COLO668 (cell line): Measurements from ENCODE around the gene ZBTB34.

Experiments
- DNase-seq: peaks from one replicate; lab custom pipeline; 2025; ENCODE audit not compliant: unreplicated experiment; lab: John Stamatoyannopoulos, UW

The ZBTB34 gene

DNA sequence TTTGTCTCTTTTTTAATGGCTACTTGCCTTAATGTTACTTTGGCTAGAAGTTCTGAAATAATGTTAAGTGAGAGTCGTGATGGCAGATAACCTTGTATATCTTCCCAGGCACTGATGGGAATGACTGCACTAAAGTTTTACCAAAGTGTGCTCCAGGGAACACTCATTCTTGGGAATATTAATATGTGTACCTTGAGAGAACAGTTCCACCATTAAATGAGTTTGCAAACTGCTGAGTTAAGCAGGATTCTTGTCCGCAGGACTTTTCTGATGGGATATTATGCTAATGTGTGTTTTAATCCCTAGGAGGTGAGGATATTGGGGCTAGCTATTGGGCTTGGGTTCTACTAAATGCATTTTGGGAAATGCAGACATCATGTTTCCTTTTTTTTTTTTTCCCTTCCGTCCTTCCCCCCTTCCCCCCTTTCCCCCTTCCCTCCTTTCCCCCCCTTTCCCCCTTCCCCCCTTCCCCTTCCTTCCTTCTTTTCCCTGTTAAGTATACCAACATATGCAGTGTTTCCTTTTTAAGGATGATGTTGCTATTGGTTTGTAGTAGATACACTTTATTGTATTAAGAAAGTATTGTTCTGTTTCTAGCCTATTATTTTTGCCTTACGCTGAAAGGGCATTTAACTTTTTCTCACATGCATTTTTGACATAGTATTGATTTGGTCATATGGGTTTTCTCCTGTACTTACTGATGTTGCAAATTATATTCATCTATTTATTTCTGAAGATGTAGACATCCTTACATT is 15.5 kb downstream of the ZBTB34 start:
- no peak for DNase-seq

DNA sequence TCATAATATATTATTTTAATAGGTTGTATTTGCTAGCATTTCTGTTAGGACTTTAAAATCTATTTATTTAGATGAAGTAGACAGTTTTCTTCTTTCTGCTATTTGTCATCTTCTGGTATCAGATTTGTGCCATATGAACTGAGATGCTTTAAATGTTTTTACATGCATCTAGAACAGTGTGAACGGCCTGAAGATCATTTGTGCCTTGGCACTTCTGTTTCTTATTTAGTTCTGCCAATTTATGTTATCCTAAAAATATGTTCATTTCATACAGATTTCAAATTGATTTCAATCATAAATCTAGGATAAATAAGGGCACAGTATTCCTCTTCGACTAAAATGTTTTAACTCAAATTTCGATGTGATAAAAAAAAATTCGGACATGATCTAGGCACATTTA is 16.1 kb downstream of the ZBTB34 start:
- no peak for DNase-seq

GRCh38 chr9:126877418-126877817 is 17.0 kb downstream of the ZBTB34 start:
- DNase-seq: no peak

- DNase-seq: no peak
Measured at GRCh38 chr9:126879288-126879687, 18.8 kb downstream of the ZBTB34 start.

DNA sequence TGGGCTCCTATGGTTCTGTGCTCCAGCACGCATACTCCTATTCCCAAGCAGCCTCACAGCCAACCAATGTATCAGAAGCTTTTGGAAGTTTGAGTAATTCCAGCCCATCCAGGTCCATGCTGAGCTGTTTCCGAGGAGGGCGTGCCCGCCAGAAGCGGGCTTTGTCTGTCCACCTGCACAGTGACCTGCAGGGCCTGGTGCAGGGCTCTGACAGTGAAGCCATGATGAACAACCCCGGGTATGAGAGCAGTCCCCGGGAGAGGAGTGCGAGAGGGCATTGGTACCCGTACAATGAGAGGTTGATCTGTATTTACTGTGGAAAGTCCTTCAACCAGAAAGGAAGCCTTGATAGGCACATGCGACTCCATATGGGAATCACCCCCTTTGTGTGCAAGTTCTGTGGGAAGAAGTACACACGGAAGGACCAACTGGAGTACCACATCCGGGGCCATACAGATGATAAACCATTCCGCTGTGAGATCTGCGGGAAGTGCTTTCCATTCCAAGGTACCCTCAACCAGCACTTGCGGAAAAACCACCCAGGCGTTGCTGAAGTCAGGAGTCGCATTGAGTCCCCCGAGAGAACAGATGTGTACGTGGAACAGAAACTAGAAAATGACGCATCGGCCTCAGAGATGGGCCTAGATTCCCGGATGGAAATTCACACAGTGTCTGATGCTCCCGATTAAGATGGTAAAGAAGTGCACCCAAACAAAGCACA is 19.9 kb downstream of the ZBTB34 start:
- DNase-seq: no peak

DNA sequence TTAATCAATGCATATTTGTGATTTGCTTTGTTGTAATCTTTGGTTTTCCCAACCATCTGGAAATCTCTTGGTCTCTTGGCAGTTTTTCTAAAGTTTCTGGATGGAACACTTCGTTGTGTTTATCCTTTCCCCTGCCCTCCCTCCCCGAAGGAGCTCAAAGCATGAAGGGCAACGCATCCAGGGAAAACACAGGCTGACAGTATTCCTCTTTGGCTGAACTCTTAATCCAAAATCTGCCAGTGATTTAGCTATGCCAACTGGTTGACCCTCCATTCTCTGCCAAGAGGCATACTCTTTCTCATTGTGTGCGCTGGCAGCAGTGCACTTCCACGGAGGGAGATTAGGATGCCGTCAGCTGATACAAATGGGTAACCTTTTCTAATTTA is 20.5 kb downstream of the ZBTB34 start:
- DNase-seq: no peak

DNA sequence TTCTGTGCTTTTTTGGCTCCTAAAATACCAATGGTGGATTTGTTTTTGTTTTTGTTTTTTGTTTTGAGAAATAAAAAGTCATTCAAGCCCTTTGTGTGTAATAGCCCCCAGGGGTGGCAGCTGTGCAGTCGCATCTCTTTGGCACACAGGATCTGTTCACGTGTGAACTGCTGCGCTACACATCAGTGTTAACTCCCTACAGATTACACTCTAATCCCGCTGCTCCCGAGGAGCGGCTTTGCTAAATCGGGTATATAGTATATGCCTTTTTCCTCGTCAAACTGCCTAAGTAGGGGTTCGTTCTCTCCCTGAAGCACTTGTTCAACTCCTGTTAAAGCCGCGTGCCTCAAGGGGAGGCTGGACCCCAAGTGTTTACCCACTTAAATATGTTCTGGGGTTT is 22.3 kb downstream of the ZBTB34 start:
- DNase-seq: no peak

DNA sequence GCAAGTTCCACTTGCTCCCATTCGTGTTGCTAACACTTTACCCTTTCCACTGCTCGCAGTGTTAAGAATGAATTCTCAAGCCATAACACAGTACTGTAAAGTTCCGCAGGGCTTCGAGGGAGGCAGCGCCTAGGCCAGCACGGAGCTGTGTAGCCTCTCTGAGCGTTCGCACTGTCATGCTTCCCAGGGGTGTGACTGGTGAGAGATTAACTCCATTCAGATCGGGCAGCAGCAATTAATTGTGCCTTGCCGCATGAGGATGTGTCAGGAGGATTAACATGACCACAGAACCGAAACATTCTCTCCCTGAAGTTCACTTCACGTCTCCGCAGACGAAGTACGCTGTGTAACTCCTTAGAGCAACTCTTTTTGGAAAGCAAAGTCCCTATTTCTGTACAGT is 23.2 kb downstream of the ZBTB34 start:
- DNase-seq: no peak

GRCh38 chr9:126885131-126885641 is 24.7 kb downstream of the ZBTB34 start:
- no peak for DNase-seq

- no peak for DNase-seq
Measured at GRCh38 chr9:126886034-126886822, 25.8 kb downstream of the ZBTB34 start.

DNA sequence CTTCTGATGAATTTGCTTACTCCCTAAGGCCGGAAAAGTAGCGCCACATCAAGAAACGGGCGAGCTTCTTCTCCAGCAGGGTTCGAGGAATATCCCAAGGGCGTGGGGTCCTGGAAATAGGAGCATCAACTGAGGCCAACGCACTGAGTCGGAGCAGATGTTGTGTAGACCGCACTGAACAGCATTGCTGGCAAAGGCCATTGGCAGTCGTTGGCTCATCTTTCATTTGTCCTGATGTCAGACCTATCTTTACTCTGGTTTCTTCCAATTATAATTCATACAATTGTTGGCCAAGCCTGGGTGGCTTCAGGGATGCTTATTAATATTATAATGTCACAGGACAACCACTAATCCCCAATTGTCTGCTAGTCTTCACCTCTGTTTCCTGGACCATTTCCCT is 26.5 kb downstream of the ZBTB34 start:
- DNase-seq: no peak

- no peak for DNase-seq
Measured at GRCh38 chr9:126891676-126892075, 31.2 kb downstream of the ZBTB34 start.

- DNase-seq: no peak
Measured at GRCh38 chr9:126893079-126893478, 32.6 kb downstream of the ZBTB34 start.

GRCh38 chr9:126894052-126894603 is 33.7 kb downstream of the ZBTB34 start:
- DNase-seq: no peak

GRCh38 chr9:126902210-126902609 is 41.8 kb downstream of the ZBTB34 start:
- no peak for DNase-seq

GRCh38 chr9:126904586-126904985 is 44.1 kb downstream of the ZBTB34 start:
- DNase-seq: no peak

DNA sequence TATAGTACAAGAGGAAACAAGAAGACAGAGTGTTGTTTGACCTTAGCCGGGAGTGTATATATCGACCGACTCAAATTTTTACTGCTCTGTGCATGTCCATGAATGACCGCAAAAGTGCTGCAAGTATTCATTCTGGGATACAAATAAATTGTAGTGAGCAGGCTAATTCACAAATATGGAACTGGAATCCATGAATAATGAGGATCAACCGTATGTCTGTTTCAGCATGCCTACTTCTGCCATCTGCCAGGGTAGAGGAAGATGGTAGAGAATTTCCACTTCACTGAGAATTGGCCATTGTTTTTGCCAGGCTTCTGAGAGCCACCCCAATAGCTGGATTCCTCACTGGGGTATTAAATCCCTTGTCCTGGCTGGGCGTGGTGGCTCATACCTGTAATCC is 45.7 kb downstream of the ZBTB34 start:
- DNase-seq: no peak

GRCh38 chr9:126907058-126907457 is 46.6 kb downstream of the ZBTB34 start:
- DNase-seq: no peak

DNA sequence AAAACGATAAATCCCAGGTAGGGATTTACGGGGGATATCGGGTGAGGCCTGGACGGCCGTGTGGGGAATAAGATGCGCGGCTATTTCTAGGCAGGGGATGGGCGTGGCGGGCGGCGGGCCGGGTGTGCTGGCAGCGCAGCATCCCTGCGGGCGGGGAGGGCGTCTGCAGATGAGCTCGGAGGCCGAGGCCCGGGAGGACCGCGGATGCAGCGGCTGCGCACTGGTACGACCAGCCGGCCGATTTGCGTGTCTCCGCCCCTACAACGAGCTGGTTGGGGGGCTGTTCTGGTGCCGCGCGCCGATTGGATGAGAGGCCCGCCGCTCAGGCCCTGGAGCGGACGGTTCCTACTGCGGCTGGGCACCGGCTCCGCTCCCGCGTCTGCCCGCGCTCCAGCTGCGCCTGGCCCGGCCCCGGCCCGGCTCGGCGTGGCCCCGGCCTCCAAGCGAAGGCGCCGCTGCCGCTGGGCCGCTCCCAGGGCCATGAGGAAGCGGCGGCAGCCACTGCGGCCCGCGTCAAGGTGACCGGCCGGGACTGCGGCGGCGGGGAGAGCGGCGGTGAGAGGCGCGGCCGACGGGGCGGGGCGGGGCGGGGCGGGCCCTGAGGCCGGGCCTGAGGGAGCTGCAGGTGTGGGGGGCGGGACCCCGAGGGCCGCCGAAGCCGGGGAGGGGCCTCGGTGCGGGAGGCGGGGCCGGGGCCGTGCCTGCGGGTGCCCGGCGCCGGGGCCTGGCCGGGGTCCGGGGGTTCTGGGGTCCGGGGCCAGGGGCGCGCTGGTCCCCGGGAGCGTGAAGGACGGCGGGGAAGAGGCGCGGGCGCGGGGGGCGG is 54.2 kb downstream of the ZBTB34 start, which contains the start of gene RALGPS1:
TSS of gene RALGPS1 (plus strand) at position 325 of the 823 bp plus-strand sequence. CDS start 47,508 bp downstream, outside the sequence.
- DNase-seq: peak; percentile 97

DNA sequence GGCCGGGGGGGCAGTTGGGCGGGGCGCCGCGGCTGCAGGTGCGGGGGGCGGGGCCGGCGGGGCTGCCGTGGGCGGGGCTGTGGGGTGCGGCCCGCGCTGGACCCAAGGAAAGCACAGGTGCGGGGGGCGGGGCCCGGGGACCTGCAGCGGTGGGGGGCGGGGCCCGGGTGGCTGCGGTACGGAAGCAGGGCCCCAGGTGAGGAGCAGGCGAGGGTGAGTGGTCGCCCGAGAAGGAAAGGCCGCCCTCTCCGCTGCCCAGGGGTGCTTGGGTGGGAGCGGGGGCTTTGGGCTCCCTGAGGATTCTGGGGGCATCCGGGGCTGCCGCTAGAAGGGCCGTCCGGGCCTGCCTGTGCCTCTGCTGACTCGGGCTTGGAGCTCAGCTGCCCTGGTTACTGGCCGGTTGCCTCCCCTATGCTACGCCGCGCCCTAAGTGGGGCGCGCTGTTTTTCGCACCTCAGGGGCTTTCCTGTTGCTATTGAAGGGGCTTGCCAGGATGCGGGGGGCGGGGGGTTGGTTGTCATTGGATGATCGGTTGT is 54.9 kb downstream of the ZBTB34 start:
- peak; percentile 97 for DNase-seq
